GM12878 (cell line): Measurements from ENCODE around the gene ALKBH8. TPM values are rescaled to one million over a fixed set of nuclear protein-coding genes. Genes with fewer than 3 reads are reported as not detected.

Experiments used
- CHD1 ChIP-seq: IDR thresholded peaks from 2 replicates; pipeline ENCODE4 v1.6.1; 2012; ENCODE audit warnings: low read depth, low read length, improper control_type of control experiment
- EP300 ChIP-seq, 2 experiments: fragments of 150-350 bp in 1 of 2; IDR thresholded peaks; 2 replicates each; pipeline ENCODE4 v1.6.1; 2011 to 2012; ENCODE audit warnings: low read depth in 2 of 2, low read length in 2 of 2, borderline replicate concordance in 1 of 2, improper control_type of control experiment in 1 of 2, inconsistent platforms in 1 of 2; ENCODE audit not compliant: control insufficient read depth in 1 of 2
- KLF5 ChIP-seq: fragments of 450-650 bp; IDR thresholded peaks from 2 replicates; pipeline ENCODE4 v1.6.1; 2014; ENCODE audit warnings: mild to moderate bottlenecking; ENCODE audit not compliant: partially characterized antibody
- MEF2A ChIP-seq: IDR thresholded peaks from 2 replicates; pipeline ENCODE4 v1.6.1; 2011; ENCODE audit warnings: low read depth, mild to moderate bottlenecking, low read length, moderate library complexity; ENCODE audit not compliant: insufficient read depth
- MXI1 ChIP-seq: fragments of 150-350 bp; IDR thresholded peaks from 2 replicates; pipeline ENCODE4 v1.6.1; 2011; ENCODE audit warnings: low read depth, mild to moderate bottlenecking, inconsistent platforms, low read length, improper control_type of control experiment
- PAX8 ChIP-seq: fragments of 450-650 bp; IDR thresholded peaks from 2 replicates; pipeline ENCODE4 v1.6.1; 2017; ENCODE audit warnings: mild to moderate bottlenecking, moderate library complexity
- POLR2A ChIP-seq: IDR thresholded peaks from 2 replicates; pipeline ENCODE4 v1.6.1; 2011; ENCODE audit warnings: low read depth, mild to moderate bottlenecking, low read length
- POLR2AphosphoS2 ChIP-seq: IDR thresholded peaks from 2 replicates; pipeline ENCODE4 v1.6.1; 2011; ENCODE audit warnings: low read depth, mild to moderate bottlenecking, low read length, improper control_type of control experiment, moderate library complexity
- RAD21 ChIP-seq: IDR thresholded peaks from 2 replicates; pipeline ENCODE4 v1.6.1; 2011; ENCODE audit warnings: mild to moderate bottlenecking, low read depth, low read length, moderate library complexity; ENCODE audit not compliant: insufficient read depth
- RAD51 ChIP-seq: fragments of 450-650 bp; IDR thresholded peaks from 2 replicates; pipeline ENCODE4 v1.6.1; 2016; ENCODE audit warnings: moderate library complexity, mild to moderate bottlenecking, inconsistent platforms
- RELA ChIP-seq: fragments of 450-650 bp; IDR thresholded peaks from 2 replicates; pipeline ENCODE4 v1.8.0; 2014; ENCODE audit warnings: borderline replicate concordance; ENCODE audit not compliant: partially characterized antibody
- RUNX3 ChIP-seq: IDR thresholded peaks from 2 replicates; pipeline ENCODE4 v1.6.1; 2012; ENCODE audit warnings: low read length, inconsistent platforms
- SMAD1 ChIP-seq: fragments of 450-650 bp; IDR thresholded peaks from 2 replicates; pipeline ENCODE4 v1.6.1; 2018; ENCODE audit warnings: mild to moderate bottlenecking, low read depth; ENCODE audit not compliant: partially characterized antibody
- SPI1 ChIP-seq: IDR thresholded peaks from 2 replicates; pipeline ENCODE4 v1.6.1; 2011; ENCODE audit warnings: low read depth, mild to moderate bottlenecking, low read length, moderate library complexity, borderline replicate concordance; ENCODE audit not compliant: insufficient read depth
- SREBF2 ChIP-seq: IDR thresholded peaks from 2 replicates; pipeline ENCODE4 v1.6.1; 2012; ENCODE audit warnings: mild to moderate bottlenecking, low read length
- ZNF207 ChIP-seq: fragments of 450-650 bp; IDR thresholded peaks from 2 replicates; pipeline ENCODE4 v1.6.1; 2014; ENCODE audit warnings: antibody characterized with exemption, mild to moderate bottlenecking, borderline replicate concordance
- ZNF384 ChIP-seq: IDR thresholded peaks from 2 replicates; pipeline ENCODE4 v1.6.1; 2012; ENCODE audit warnings: low read depth, mild to moderate bottlenecking, low read length, improper control_type of control experiment, borderline replicate concordance
- ZSCAN29 ChIP-seq: fragments of 450-650 bp; IDR thresholded peaks from 2 replicates; pipeline ENCODE4 v1.6.1; 2017; ENCODE audit warnings: mild to moderate bottlenecking, moderate library complexity
- polyA plus RNA-seq, 11 experiments: library from polyadenylated mRNA; depleted of rRNA in 4 of 11; unstranded in 6 of 11; stranded (reverse) in 5 of 11; fragments of >200 nt; fragmentation: Nextera tagmentation in 4 of 11; fragmentation: Illumina TruSeq in 1 of 11; extraction: Ambion mirVana in 4 of 11; extraction: Trizol in 1 of 11; gene quantifications; 1 replicate in 1 of 11; 2 replicates in 10 of 11; pipeline versions ENCODE4 v1.2.1 to v1.2.3, GENCODE V29; 2011 to 2016; ENCODE audit warnings: inconsistent platforms in 2 of 11, missing spikeins in 2 of 11, low read depth in 1 of 11
- total RNA-seq, 4 experiments: library from RNA; depleted of rRNA in 3 of 4; stranded (reverse); fragments of >200 nt in 3 of 4; fragmentation: Illumina TruSeq in 1 of 4; extraction: Trizol in 1 of 4; gene quantifications; 2 replicates each; pipeline versions ENCODE4 v1.2.1 to v1.2.3, GENCODE V29; 2013 to 2021
- TF ChIP-seq, protein P1 (sequence below): fragments of 450-650 bp; formaldehyde crosslinking; IDR thresholded peaks from 2 replicates; pipeline ENCODE4 v1.4.0; 2022; ENCODE audit warnings: mild to moderate bottlenecking, moderate library complexity
- TF ChIP-seq, protein P2 (sequence below): fragments of 450-650 bp; IDR thresholded peaks from 2 replicates; pipeline ENCODE4 v1.6.1; 2017; ENCODE audit warnings: mild to moderate bottlenecking, low read depth, inconsistent platforms; ENCODE audit not compliant: poor library complexity, severe bottlenecking
- TF ChIP-seq, protein P3 (sequence below): IDR thresholded peaks from 2 replicates; pipeline ENCODE4 v1.6.1; 2011; ENCODE audit warnings: mild to moderate bottlenecking, low read depth, low read length, moderate library complexity; ENCODE audit not compliant: insufficient replicate concordance
- TF ChIP-seq, protein P4 (sequence below): fragments of 450-650 bp; IDR thresholded peaks from 2 replicates; pipeline ENCODE4 v1.6.1; 2016; ENCODE audit warnings: mild to moderate bottlenecking

Gene ALKBH8
- total and polyA plus RNA-seq, 10 of the 15 experiments (the other 5 are each of a cell fraction or from before 2014, with no cell fraction given): 4.6 to 13.1 (median 9.5) TPM

DNA sequence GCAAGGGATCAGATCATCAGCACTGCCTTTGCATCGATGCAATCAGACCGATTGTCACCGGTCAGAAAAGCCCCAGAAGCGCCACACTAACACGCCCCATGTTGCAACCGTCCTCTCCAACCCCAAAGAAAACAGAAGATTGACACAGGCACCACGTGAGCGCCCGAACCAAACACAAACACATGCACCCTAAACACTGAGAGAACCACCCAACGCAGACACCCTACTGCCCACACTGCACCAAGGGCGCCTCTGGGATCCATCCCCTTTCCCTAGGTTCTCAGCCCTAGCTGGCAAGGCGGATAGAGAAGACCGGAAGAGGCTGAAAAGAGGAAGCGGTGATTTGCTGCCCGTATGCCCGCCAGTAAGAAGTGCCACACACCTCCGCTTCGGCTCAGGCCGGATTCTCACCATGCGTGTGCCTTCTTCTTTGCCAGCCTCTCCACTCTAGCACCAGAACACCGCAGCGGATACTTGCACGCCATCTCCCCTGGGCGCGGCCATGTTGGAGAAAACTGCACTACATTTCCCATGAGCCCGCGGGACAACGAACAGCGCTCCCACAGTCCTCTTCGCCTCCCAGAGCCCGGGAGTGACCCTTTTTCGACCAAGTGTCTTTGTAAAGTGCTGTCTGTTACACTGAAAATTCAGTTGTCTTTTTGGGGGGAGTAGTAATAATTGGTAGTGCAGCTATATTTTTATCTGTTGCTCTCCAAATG, at the start of gene ALKBH8 (continued):
- no peak for TF ChIP-seq EP300 (IDR thresholded peaks at IDR 0.05; ENCODE audit: borderline replicate concordance in 1 of 2, control insufficient read depth in 1 of 2, low read depth in 2 of 2, low read length in 2 of 2)
- TF ChIP-seq POLR2A: peak; percentile 73
- no peak for TF ChIP-seq ZNF384
- TF ChIP-seq, protein P1, sequence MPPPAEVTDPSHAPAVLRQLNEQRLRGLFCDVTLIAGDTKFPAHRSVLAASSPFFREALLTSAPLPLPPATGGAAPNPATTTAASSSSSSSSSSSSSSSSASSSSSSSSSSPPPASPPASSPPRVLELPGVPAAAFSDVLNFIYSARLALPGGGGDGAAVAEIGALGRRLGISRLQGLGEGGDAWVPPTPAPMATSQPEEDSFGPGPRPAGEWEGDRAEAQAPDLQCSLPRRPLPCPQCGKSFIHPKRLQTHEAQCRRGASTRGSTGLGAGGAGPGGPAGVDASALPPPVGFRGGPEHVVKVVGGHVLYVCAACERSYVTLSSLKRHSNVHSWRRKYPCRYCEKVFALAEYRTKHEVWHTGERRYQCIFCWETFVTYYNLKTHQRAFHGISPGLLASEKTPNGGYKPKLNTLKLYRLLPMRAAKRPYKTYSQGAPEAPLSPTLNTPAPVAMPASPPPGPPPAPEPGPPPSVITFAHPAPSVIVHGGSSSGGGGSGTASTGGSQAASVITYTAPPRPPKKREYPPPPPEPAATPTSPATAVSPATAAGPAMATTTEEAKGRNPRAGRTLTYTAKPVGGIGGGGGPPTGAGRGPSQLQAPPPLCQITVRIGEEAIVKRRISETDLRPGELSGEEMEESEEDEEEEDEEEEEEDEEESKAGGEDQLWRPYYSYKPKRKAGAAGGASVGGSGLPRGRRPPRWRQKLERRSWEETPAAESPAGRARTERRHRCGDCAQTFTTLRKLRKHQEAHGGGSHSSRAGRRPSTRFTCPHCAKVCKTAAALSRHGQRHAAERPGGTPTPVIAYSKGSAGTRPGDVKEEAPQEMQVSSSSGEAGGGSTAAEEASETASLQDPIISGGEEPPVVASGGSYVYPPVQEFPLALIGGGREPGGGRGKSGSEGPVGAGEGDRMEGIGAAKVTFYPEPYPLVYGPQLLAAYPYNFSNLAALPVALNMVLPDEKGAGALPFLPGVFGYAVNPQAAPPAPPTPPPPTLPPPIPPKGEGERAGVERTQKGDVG (CRISPR knock-in tag): no peak
- TF ChIP-seq PAX8: no peak
- peak; percentile 22 for TF ChIP-seq SMAD1
- TF ChIP-seq, protein P2, sequence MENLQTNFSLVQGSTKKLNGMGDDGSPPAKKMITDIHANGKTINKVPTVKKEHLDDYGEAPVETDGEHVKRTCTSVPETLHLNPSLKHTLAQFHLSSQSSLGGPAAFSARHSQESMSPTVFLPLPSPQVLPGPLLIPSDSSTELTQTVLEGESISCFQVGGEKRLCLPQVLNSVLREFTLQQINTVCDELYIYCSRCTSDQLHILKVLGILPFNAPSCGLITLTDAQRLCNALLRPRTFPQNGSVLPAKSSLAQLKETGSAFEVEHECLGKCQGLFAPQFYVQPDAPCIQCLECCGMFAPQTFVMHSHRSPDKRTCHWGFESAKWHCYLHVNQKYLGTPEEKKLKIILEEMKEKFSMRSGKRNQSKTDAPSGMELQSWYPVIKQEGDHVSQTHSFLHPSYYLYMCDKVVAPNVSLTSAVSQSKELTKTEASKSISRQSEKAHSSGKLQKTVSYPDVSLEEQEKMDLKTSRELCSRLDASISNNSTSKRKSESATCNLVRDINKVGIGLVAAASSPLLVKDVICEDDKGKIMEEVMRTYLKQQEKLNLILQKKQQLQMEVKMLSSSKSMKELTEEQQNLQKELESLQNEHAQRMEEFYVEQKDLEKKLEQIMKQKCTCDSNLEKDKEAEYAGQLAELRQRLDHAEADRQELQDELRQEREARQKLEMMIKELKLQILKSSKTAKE: no peak
- TF ChIP-seq SPI1: peak; percentile 95
- no peak for TF ChIP-seq MEF2A
- TF ChIP-seq RUNX3: peak; percentile 55
- TF ChIP-seq RELA: no peak
- no peak; the same call in 1 of the 2 replicates for TF ChIP-seq POLR2AphosphoS2
- no peak for TF ChIP-seq SREBF2
- TF ChIP-seq ZNF207: peak; percentile 77; the same call in 1 of the 2 replicates
- TF ChIP-seq RAD51: peak; percentile 89
- no peak for TF ChIP-seq ZSCAN29
- no peak for TF ChIP-seq KLF5
- TF ChIP-seq, protein P3, sequence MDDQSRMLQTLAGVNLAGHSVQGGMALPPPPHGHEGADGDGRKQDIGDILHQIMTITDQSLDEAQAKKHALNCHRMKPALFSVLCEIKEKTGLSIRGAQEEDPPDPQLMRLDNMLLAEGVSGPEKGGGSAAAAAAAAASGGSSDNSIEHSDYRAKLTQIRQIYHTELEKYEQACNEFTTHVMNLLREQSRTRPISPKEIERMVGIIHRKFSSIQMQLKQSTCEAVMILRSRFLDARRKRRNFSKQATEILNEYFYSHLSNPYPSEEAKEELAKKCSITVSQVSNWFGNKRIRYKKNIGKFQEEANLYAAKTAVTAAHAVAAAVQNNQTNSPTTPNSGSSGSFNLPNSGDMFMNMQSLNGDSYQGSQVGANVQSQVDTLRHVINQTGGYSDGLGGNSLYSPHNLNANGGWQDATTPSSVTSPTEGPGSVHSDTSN: peak; percentile 85
- TF ChIP-seq RAD21: no peak
- TF ChIP-seq, protein P4, sequence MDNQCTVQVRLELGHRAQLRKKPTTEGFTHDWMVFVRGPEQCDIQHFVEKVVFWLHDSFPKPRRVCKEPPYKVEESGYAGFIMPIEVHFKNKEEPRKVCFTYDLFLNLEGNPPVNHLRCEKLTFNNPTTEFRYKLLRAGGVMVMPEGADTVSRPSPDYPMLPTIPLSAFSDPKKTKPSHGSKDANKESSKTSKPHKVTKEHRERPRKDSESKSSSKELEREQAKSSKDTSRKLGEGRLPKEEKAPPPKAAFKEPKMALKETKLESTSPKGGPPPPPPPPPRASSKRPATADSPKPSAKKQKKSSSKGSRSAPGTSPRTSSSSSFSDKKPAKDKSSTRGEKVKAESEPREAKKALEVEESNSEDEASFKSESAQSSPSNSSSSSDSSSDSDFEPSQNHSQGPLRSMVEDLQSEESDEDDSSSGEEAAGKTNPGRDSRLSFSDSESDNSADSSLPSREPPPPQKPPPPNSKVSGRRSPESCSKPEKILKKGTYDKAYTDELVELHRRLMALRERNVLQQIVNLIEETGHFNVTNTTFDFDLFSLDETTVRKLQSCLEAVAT: peak; percentile 98
- peak; percentile 99 for TF ChIP-seq MXI1
- TF ChIP-seq CHD1: no peak
